Endodermal cell (in vitro differentiated cells): ENCODE data around the gene PSORS1C1. TPM values are rescaled to one million over a fixed set of nuclear protein-coding genes. Genes with fewer than 3 reads are reported as not detected.

Experiments used
- DNase-seq: peaks from one replicate; pipeline ENCODE4 v3.0.0-alpha.2; 2017
- H3K27ac ChIP-seq: 2 replicates; pipeline ENCODE4 v1.5.1; 2013; ENCODE audit warnings: mild to moderate bottlenecking, low read depth, low read length, moderate library complexity
- H3K27me3 ChIP-seq: 2 replicates; pipeline ENCODE4 v1.6.1; 2013; ENCODE audit warnings: mild to moderate bottlenecking, low read length, moderate library complexity; ENCODE audit not compliant: insufficient read depth, control insufficient read depth, poor library complexity, severe bottlenecking
- H3K36me3 ChIP-seq: 2 replicates; pipeline ENCODE4 v1.7.0; 2013; ENCODE audit warnings: mild to moderate bottlenecking, low read length, moderate library complexity; ENCODE audit not compliant: control insufficient read depth, insufficient read depth
- H3K4me1 ChIP-seq: one replicate; pipeline ENCODE4 v1.7.0; 2013; ENCODE audit warnings: low read length; ENCODE audit not compliant: control insufficient read depth, insufficient read depth
- H3K4me3 ChIP-seq: 2 replicates; pipeline ENCODE4 v1.5.1; 2013; ENCODE audit warnings: mild to moderate bottlenecking, low read length, moderate library complexity
- H3K9ac ChIP-seq: 2 replicates; pipeline ENCODE4 v1.6.1; 2013; ENCODE audit warnings: mild to moderate bottlenecking, low read length, moderate library complexity; ENCODE audit not compliant: poor library complexity, severe bottlenecking; ENCODE audit errors: extremely low read depth
- H3K9me3 ChIP-seq: 2 replicates; pipeline ENCODE4 v1.6.1; 2013; ENCODE audit warnings: mild to moderate bottlenecking, low read length, moderate library complexity; ENCODE audit not compliant: control insufficient read depth
- H3K27ac Mint-ChIP-seq: 2 replicates; pipeline ENCODE4 v1.8.0; 2020; ENCODE audit warnings: mixed read lengths
- H3K27me3 Mint-ChIP-seq: 2 replicates; pipeline ENCODE4 v1.8.0; 2021; ENCODE audit warnings: mild to moderate bottlenecking, mixed read lengths; ENCODE audit not compliant: insufficient read depth
- H3K36me3 Mint-ChIP-seq: 2 replicates; pipeline ENCODE4 v1.8.0; 2020; ENCODE audit warnings: low read depth, mixed read lengths
- H3K4me1 Mint-ChIP-seq: 2 replicates; pipeline ENCODE4 v1.8.0; 2020; ENCODE audit warnings: mixed read lengths
- H3K4me3 Mint-ChIP-seq: 2 replicates; pipeline ENCODE4 v1.8.0; 2020; ENCODE audit warnings: mild to moderate bottlenecking, moderate library complexity, mixed read lengths
- H3K9me3 Mint-ChIP-seq: 2 replicates; pipeline ENCODE4 v1.8.0; 2020; ENCODE audit warnings: mild to moderate bottlenecking, mixed read lengths
- CTCF ChIP-seq: fragments of 200-600 bp; sonication (generic); conservative IDR thresholded peaks from 2 replicates; pipeline ENCODE4 v1.5.0; 2021; ENCODE audit warnings: antibody characterized with exemption, mild to moderate bottlenecking
- WGBS, 2 experiments: methylation state at CpG; one replicate each; pipeline versions ENCODE4 v1.1.5 to v1.1.7; 2013; ENCODE audit warnings: missing lambda C conversion rate in 2 of 2, mixed read lengths in 1 of 2; ENCODE audit not compliant: insufficient coverage in 1 of 2, insufficient read length in 1 of 2; 5-methylcytosine and 5-hydroxymethylcytosine counted together
- total RNA-seq, 2 donors: library from RNA; stranded (reverse); fragmentation: NEBNext Ultra II Directional in 1 of 2; extraction: Animal tissue kit (Norgen Biotek cat#: 25700) in 1 of 2; gene quantifications; 2 replicates in 1 of 2; 3 replicates in 1 of 2; pipeline ENCODE4 v1.2.1, GENCODE V29; 2021

The PSORS1C1 gene
- total RNA-seq, 2 donors from 2014 or later, result 1.1 to 1.2 TPM

- H3K36me3 ChIP-seq, result no peaks in the 10 kb centered on the region
- peaks cover 19% of the 10 kb centered on the region for H3K4me1 ChIP-seq
- Mint-ChIP-seq H3K36me3 (no peaks in the 10 kb centered on the region), H3K27me3 (peaks cover 4% of the 10 kb centered on the region), H3K9me3 (no peaks in the 10 kb centered on the region), H3K4me3 (no peak overlapping the region), H3K4me1 (peaks cover 46% of the 10 kb centered on the region), H3K27ac (no peak overlapping the region)
- TF ChIP-seq CTCF, result peak; percentile 91
- no peaks in the 10 kb centered on the region for H3K9me3 ChIP-seq
- DNase-seq, result peak; percentile 93
- 22 to 28% methylated on average over 6 to 8 of the region's 8 CpGs for WGBS, 2 experiments
- no peak overlapping the region for H3K27ac ChIP-seq
- no peak overlapping the region for H3K9ac ChIP-seq
- H3K4me3 ChIP-seq, result no peak overlapping the region
- H3K27me3 ChIP-seq, result no peaks in the 10 kb centered on the region
These were observed 13.6 kb downstream of the PSORS1C1 start for GRCh38 chr6:31128093-31128676.

- TF ChIP-seq CTCF, result no peak
- no peak overlapping the region for H3K4me3 ChIP-seq
- Mint-ChIP-seq H3K9me3 (no peaks in the 10 kb centered on the region), H3K36me3 (no peaks in the 10 kb centered on the region), H3K27ac (peak overlapping the region; percentile 52), H3K4me3 (no peak overlapping the region), H3K27me3 (no peaks in the 10 kb centered on the region), H3K4me1 (peaks cover 46% of the 10 kb centered on the region)
- no peak overlapping the region for H3K27ac ChIP-seq
- H3K9ac ChIP-seq, result no peak overlapping the region
- H3K4me1 ChIP-seq, result peaks cover 19% of the 10 kb centered on the region
- H3K36me3 ChIP-seq, result no peaks in the 10 kb centered on the region
- WGBS, 2 experiments, result 56 to 73% methylated on average over 4 of the region's 4 CpGs
- DNase-seq, result no peak
- no peaks in the 10 kb centered on the region for H3K9me3 ChIP-seq
- no peaks in the 10 kb centered on the region for H3K27me3 ChIP-seq
These were observed 14.5 kb downstream of the PSORS1C1 start for GRCh38 chr6:31129130-31129529.

- Histone ChIP-seq H3K4me3 (no peak overlapping the region), H3K27ac (no peak overlapping the region), H3K36me3 (no peaks in the 10 kb centered on the region), H3K27me3 (no peaks in the 10 kb centered on the region), H3K4me1 (peaks cover 19% of the 10 kb centered on the region), H3K9ac (no peak overlapping the region), H3K9me3 (no peaks in the 10 kb centered on the region)
- WGBS, 2 experiments, result 79 to 93% methylated on average over 3 of the region's 3 CpGs
- Mint-ChIP-seq H3K9me3 (no peaks in the 10 kb centered on the region), H3K27ac (no peak overlapping the region), H3K4me1 (peaks cover 39% of the 10 kb centered on the region), H3K36me3 (no peaks in the 10 kb centered on the region), H3K27me3 (no peaks in the 10 kb centered on the region), H3K4me3 (no peak overlapping the region)
- TF ChIP-seq CTCF, result no peak
- no peak for DNase-seq
These were observed 16.2 kb downstream of the PSORS1C1 start for GRCh38 chr6:31130751-31131150.
